IMR-90 (cell line): Measurements from ENCODE around the gene SLC8A1. TPM values are rescaled to one million over a fixed set of nuclear protein-coding genes. Genes with fewer than 3 reads are reported as not detected.

Experiments
- ATAC-seq: fragments of 200-7000 bp; cut with Tn5 transposase; 2 replicates; pipeline ENCODE4 v1.9.1; 2020; ENCODE audit warnings: low read depth, mild to moderate bottlenecking, moderate library complexity
- BruUV-seq: library from RNA; stranded (reverse); fragments of 400-500 nt; replicated peaks from 2 replicates; lab custom pipeline; 2021; lab: Mats Ljungman, UMichigan
- CTCF ChIA-PET: fragments of 300-600 bp; formaldehyde crosslinking; extraction: SDS; loops from one replicate; lab custom pipeline; 2021; ENCODE audit warnings: antibody characterized with exemption; lab: Yijun Ruan, JAX
- POLR2A ChIA-PET: fragments of 300-600 bp; sonication (Branson Sonifier 250); formaldehyde crosslinking; loops from one replicate; lab custom pipeline; 2022; ENCODE audit warnings: antibody characterized with exemption; ENCODE audit not compliant: unreplicated experiment; lab: Charles Lee
- DNase-seq: peaks from one replicate; pipeline ENCODE4 v3.0.0; 2013
- H2AFZ ChIP-seq: replicated peaks from 2 replicates; pipeline ENCODE3; 2013; ENCODE audit warnings: low read length, mild to moderate bottlenecking; ENCODE audit not compliant: poor library complexity
- H2AK5ac ChIP-seq: 2 replicates; pipeline ENCODE4 v1.6.1; 2013; ENCODE audit warnings: low read depth, low read length, inconsistent platforms
- H2AK9ac ChIP-seq: replicated peaks from 2 replicates; pipeline ENCODE3; 2013; ENCODE audit warnings: mild to moderate bottlenecking, low read depth, low read length, moderate library complexity; ENCODE audit not compliant: poor library complexity
- H2BK120ac ChIP-seq: 2 replicates; pipeline ENCODE4 v1.6.1; 2013; ENCODE audit warnings: low read depth, low read length, inconsistent platforms
- H2BK15ac ChIP-seq: 3 replicates; pipeline ENCODE4 v1.6.1; 2013; ENCODE audit warnings: low read depth, low read length, inconsistent platforms
- H2BK20ac ChIP-seq: 2 replicates; pipeline ENCODE4 v1.6.1; 2013; ENCODE audit warnings: low read depth, mild to moderate bottlenecking, inconsistent platforms, low read length, moderate library complexity
- H2BK5ac ChIP-seq: 2 replicates; pipeline ENCODE4 v1.6.1; 2013; ENCODE audit warnings: mild to moderate bottlenecking, low read depth, low read length, inconsistent platforms; ENCODE audit not compliant: poor library complexity, severe bottlenecking
- H3K14ac ChIP-seq: replicated peaks from 2 replicates; pipeline ENCODE4 v1.6.1; 2013; ENCODE audit warnings: low read depth, low read length, inconsistent platforms
- H3K18ac ChIP-seq: 2 replicates; pipeline ENCODE4 v1.6.1; 2013; ENCODE audit warnings: low read depth, low read length, control low read depth
- H3K23ac ChIP-seq: 2 replicates; pipeline ENCODE4 v1.6.1; 2013; ENCODE audit warnings: low read depth, low read length, inconsistent platforms
- H3K27ac ChIP-seq: 2 replicates; pipeline ENCODE4 v1.5.1; 2013; ENCODE audit warnings: mild to moderate bottlenecking, control low read depth, low read length; ENCODE audit not compliant: insufficient read depth
- H3K27me3 ChIP-seq: 2 replicates; pipeline ENCODE4 v1.6.1; 2013; ENCODE audit warnings: low read length; ENCODE audit not compliant: control insufficient read depth, insufficient read depth
- H3K36me3 ChIP-seq: 2 replicates; pipeline ENCODE4 v1.6.1; 2013; ENCODE audit warnings: low read length, mixed read lengths; ENCODE audit not compliant: control insufficient read depth, insufficient read depth
- H3K4ac ChIP-seq: 2 replicates; pipeline ENCODE4 v1.6.1; 2013; ENCODE audit warnings: low read depth, low read length, inconsistent platforms
- H3K4me1 ChIP-seq: 2 replicates; pipeline ENCODE4 v1.6.1; 2013; ENCODE audit warnings: low read length, mixed read lengths; ENCODE audit not compliant: control insufficient read depth, insufficient read depth
- H3K4me2 ChIP-seq: 2 replicates; pipeline ENCODE4 v1.6.1; 2013; ENCODE audit warnings: low read depth, mild to moderate bottlenecking, control low read depth, low read length, moderate library complexity
- H3K4me3 ChIP-seq: 2 replicates; pipeline ENCODE4 v1.5.1; 2013; ENCODE audit warnings: low read depth, mild to moderate bottlenecking, control low read depth, low read length, moderate library complexity; ENCODE audit not compliant: insufficient read depth
- H3K56ac ChIP-seq: 2 replicates; pipeline ENCODE4 v1.6.1; 2013; ENCODE audit warnings: low read length, inconsistent platforms; ENCODE audit not compliant: insufficient read depth; ENCODE audit errors: extremely low read depth
- H3K79me1 ChIP-seq, 2 experiments: 2 replicates each; pipeline ENCODE4 v1.6.1; 2013; ENCODE audit warnings: low read length in 2 of 2, inconsistent platforms in 1 of 2, low read depth in 1 of 2
- H3K9ac ChIP-seq: 2 replicates; pipeline ENCODE4 v1.6.1; 2013; ENCODE audit warnings: low read depth, low read length, control low read depth
- H3K9me1 ChIP-seq: 2 replicates; pipeline ENCODE4 v1.6.1; 2013; ENCODE audit warnings: low read length, inconsistent platforms; ENCODE audit not compliant: insufficient read depth
- H3K9me3 ChIP-seq: 2 replicates; pipeline ENCODE4 v1.6.1; 2013; ENCODE audit warnings: low read length; ENCODE audit not compliant: control insufficient read depth, insufficient read depth
- H4K20me1 ChIP-seq: 2 replicates; pipeline ENCODE4 v1.6.1; 2013; ENCODE audit warnings: low read length, inconsistent platforms; ENCODE audit not compliant: insufficient read depth
- H4K5ac ChIP-seq: 2 replicates; pipeline ENCODE4 v1.6.1; 2013; ENCODE audit warnings: mild to moderate bottlenecking, low read depth, low read length, control low read depth
- H4K8ac ChIP-seq, 2 experiments: 2 replicates each; pipeline ENCODE4 v1.6.1; 2013; ENCODE audit warnings: low read depth in 2 of 2, low read length in 2 of 2, control low read depth in 1 of 2, inconsistent platforms in 1 of 2
- H4K91ac ChIP-seq: 2 replicates; pipeline ENCODE4 v1.6.1; 2013; ENCODE audit warnings: low read depth, low read length, inconsistent platforms; ENCODE audit not compliant: insufficient read depth
- MXI1 ChIP-seq: IDR thresholded peaks from 2 replicates; pipeline ENCODE4 v1.6.1; 2012; ENCODE audit warnings: low read depth, mild to moderate bottlenecking, low read length, moderate library complexity, borderline replicate concordance
- RCOR1 ChIP-seq: IDR thresholded peaks from 2 replicates; pipeline ENCODE4 v1.6.1; 2012; ENCODE audit warnings: mild to moderate bottlenecking, low read length, improper control_type of control experiment; ENCODE audit not compliant: insufficient replicate concordance
- whole genome bisulfite sequencing, 2 experiments: methylation state at CpG; one replicate each; pipeline versions ENCODE4 v1.1.5 to v1.1.7; 2013; ENCODE audit warnings: missing lambda C conversion rate in 2 of 2; ENCODE audit not compliant: insufficient read length in 1 of 2; ENCODE audit errors: extremely low coverage in 2 of 2; 5-methylcytosine and 5-hydroxymethylcytosine counted together
- dilution Hi-C: fragments of 300-500 bp; cut with HindIII; formaldehyde crosslinking; loops from one replicate; pipeline ENCODE4 v1.14.3; 2018; ENCODE audit warnings: low sequenced_read_pairs; ENCODE audit not compliant: unreplicated experiment
- in situ Hi-C: fragments of 300-500 bp; cut with MboI; formaldehyde crosslinking; loops from 3 replicates; pipeline ENCODE4 v1.14.3; 2019; ENCODE audit warnings: low sequenced_read_pairs, inconsistent platforms, mixed read lengths
- intact Hi-C: fragments of 100-400 bp; cut with micrococcal nuclease; formaldehyde crosslinking; loops from 2 replicates; pipeline ENCODE4 v1.10.0; 2022
- polyA plus RNA-seq, 3 experiments: library from polyadenylated mRNA; depleted of rRNA; stranded (reverse); fragments of >200 nt; gene quantifications; 2 replicates each; pipeline ENCODE4 v1.2.3, GENCODE V29; 2012; ENCODE audit warnings: low replicate concordance in 1 of 3
- total RNA-seq: library from RNA; depleted of rRNA; stranded (reverse); fragments of >200 nt; gene quantifications from 2 replicates; pipeline ENCODE4 v1.2.3, GENCODE V29; 2012

Gene SLC8A1
- total and polyA plus RNA-seq, 2 of the 4 experiments (the other 2 are of a cell fraction): 7.7 to 57.0 TPM

DNA sequence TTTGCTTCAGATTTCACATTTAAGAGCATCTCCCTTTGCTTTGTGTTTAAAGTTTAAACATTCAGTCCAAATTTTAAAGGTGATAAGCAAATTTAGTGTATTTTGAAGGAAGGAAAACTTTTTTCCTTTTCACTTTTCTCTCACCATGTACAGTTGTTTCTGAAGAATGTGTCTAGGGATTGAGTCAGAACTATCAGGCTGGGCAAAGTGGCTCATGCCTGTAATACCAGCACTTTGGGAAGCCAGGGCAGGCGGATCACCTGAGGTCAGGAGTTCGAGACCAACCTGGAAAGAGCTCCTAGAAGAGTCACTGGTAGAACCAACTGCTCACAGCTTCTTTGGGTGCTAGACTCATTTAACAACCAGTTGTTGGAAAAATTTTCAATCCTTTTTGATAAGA lies 345.8 kb downstream of the SLC8A1 start:
- intact Hi-C loops: loop anchor here (10.0 kb wide), 1 partner anchor 659 kb away; no protein-coding TSS in a partner anchor
- peaks cover 6% of the 10 kb centered on the region for H3K9me1 ChIP-seq
- peak overlapping the region; percentile 100 for H2BK5ac ChIP-seq
- no peaks in the 10 kb centered on the region for H4K20me1 ChIP-seq
- H3K9me3 ChIP-seq: no peaks in the 10 kb centered on the region
- peak overlapping the region; percentile 95 for H3K18ac ChIP-seq
- peak overlapping the region; percentile 98 for H2BK15ac ChIP-seq
- dilution Hi-C loops: no loop called here
- no peak overlapping the region for H2AFZ ChIP-seq
- H2BK20ac ChIP-seq: peak overlapping the region; percentile 96
- no peak overlapping the region for H3K4me3 ChIP-seq
- H3K14ac ChIP-seq: peak overlapping the region; percentile 88
- H3K9ac ChIP-seq: no peak overlapping the region
- H2AK9ac ChIP-seq: no peak overlapping the region
- peak overlapping the region; percentile 98 for H2BK120ac ChIP-seq
- peak overlapping the region; percentile 95 for H3K4ac ChIP-seq
- no peaks in the 10 kb centered on the region; the same call in 1 of the 2 replicates for H3K36me3 ChIP-seq
- H3K56ac ChIP-seq: no peak overlapping the region; the same call in 1 of the 2 replicates
- H4K91ac ChIP-seq: peak overlapping the region; percentile 94
- H4K5ac ChIP-seq: peak overlapping the region; percentile 97
- peaks cover 18% of the 10 kb centered on the region for H3K4me1 ChIP-seq
- no peak for TF ChIP-seq RCOR1
- no peak for TF ChIP-seq MXI1
- in situ Hi-C loops: no loop called here
- H3K79me1 ChIP-seq: peaks cover 0 to 7% of the 10 kb centered on the region in 2 experiments; a peak in 1 of 4 replicates
- DNase-seq (peak; percentile 33), ATAC-seq (no peak)
- ChIA-PET CTCF (no interaction called here), POLR2A (interaction anchor here (0.6 to 0.9 kb wide), 2 partner anchors 17 to 115 kb away, joined by 3 to 4 read pairs; no protein-coding TSS in a partner anchor)
- no TSS peak for BruUV-seq
- WGBS, 2 experiments: no CpG with 5 or more reads among the region's 2 CpGs
- no peak overlapping the region for H3K4me2 ChIP-seq
- H3K27me3 ChIP-seq: no peaks in the 10 kb centered on the region
- H4K8ac ChIP-seq: peak overlapping the region; percentile 73 to 96
- peak overlapping the region; percentile 69; the same call in 1 of the 2 replicates for H3K23ac ChIP-seq
- H2AK5ac ChIP-seq: peak overlapping the region; percentile 93
- H3K27ac ChIP-seq: peak overlapping the region; percentile 86
